IMR-90 (cell line): ENCODE data around the gene POU2F2. TPM values are rescaled to one million over a fixed set of nuclear protein-coding genes. Genes with fewer than 3 reads are reported as not detected.

Experiments
- ATAC-seq: fragments of 200-7000 bp; cut with Tn5 transposase; 2 replicates; pipeline ENCODE4 v1.9.1; 2020; ENCODE audit warnings: low read depth, mild to moderate bottlenecking, moderate library complexity
- BruUV-seq: library from RNA; stranded (reverse); fragments of 400-500 nt; replicated peaks from 2 replicates; lab custom pipeline; 2021; lab: Mats Ljungman, UMichigan
- CTCF ChIA-PET: fragments of 300-600 bp; formaldehyde crosslinking; extraction: SDS; loops from one replicate; lab custom pipeline; 2021; ENCODE audit warnings: antibody characterized with exemption; lab: Yijun Ruan, JAX
- POLR2A ChIA-PET: fragments of 300-600 bp; sonication (Branson Sonifier 250); formaldehyde crosslinking; loops from one replicate; lab custom pipeline; 2022; ENCODE audit warnings: antibody characterized with exemption; ENCODE audit not compliant: unreplicated experiment; lab: Charles Lee
- DNase-seq: peaks from one replicate; pipeline ENCODE4 v3.0.0; 2013
- H2AFZ ChIP-seq: replicated peaks from 2 replicates; pipeline ENCODE3; 2013; ENCODE audit warnings: low read length, mild to moderate bottlenecking; ENCODE audit not compliant: poor library complexity
- H2AK5ac ChIP-seq: 2 replicates; pipeline ENCODE4 v1.6.1; 2013; ENCODE audit warnings: low read depth, low read length, inconsistent platforms
- H2AK9ac ChIP-seq: replicated peaks from 2 replicates; pipeline ENCODE3; 2013; ENCODE audit warnings: mild to moderate bottlenecking, low read depth, low read length, moderate library complexity; ENCODE audit not compliant: poor library complexity
- H2BK120ac ChIP-seq: 2 replicates; pipeline ENCODE4 v1.6.1; 2013; ENCODE audit warnings: low read depth, low read length, inconsistent platforms
- H2BK15ac ChIP-seq: 3 replicates; pipeline ENCODE4 v1.6.1; 2013; ENCODE audit warnings: low read depth, low read length, inconsistent platforms
- H2BK20ac ChIP-seq: 2 replicates; pipeline ENCODE4 v1.6.1; 2013; ENCODE audit warnings: low read depth, mild to moderate bottlenecking, inconsistent platforms, low read length, moderate library complexity
- H2BK5ac ChIP-seq: 2 replicates; pipeline ENCODE4 v1.6.1; 2013; ENCODE audit warnings: mild to moderate bottlenecking, low read depth, low read length, inconsistent platforms; ENCODE audit not compliant: poor library complexity, severe bottlenecking
- H3K14ac ChIP-seq: replicated peaks from 2 replicates; pipeline ENCODE4 v1.6.1; 2013; ENCODE audit warnings: low read depth, low read length, inconsistent platforms
- H3K18ac ChIP-seq: 2 replicates; pipeline ENCODE4 v1.6.1; 2013; ENCODE audit warnings: low read depth, low read length, control low read depth
- H3K23ac ChIP-seq: 2 replicates; pipeline ENCODE4 v1.6.1; 2013; ENCODE audit warnings: low read depth, low read length, inconsistent platforms
- H3K27ac ChIP-seq: 2 replicates; pipeline ENCODE4 v1.5.1; 2013; ENCODE audit warnings: mild to moderate bottlenecking, control low read depth, low read length; ENCODE audit not compliant: insufficient read depth
- H3K27me3 ChIP-seq: 2 replicates; pipeline ENCODE4 v1.6.1; 2013; ENCODE audit warnings: low read length; ENCODE audit not compliant: control insufficient read depth, insufficient read depth
- H3K36me3 ChIP-seq: 2 replicates; pipeline ENCODE4 v1.6.1; 2013; ENCODE audit warnings: low read length, mixed read lengths; ENCODE audit not compliant: control insufficient read depth, insufficient read depth
- H3K4ac ChIP-seq: 2 replicates; pipeline ENCODE4 v1.6.1; 2013; ENCODE audit warnings: low read depth, low read length, inconsistent platforms
- H3K4me1 ChIP-seq: 2 replicates; pipeline ENCODE4 v1.6.1; 2013; ENCODE audit warnings: low read length, mixed read lengths; ENCODE audit not compliant: control insufficient read depth, insufficient read depth
- H3K4me2 ChIP-seq: 2 replicates; pipeline ENCODE4 v1.6.1; 2013; ENCODE audit warnings: low read depth, mild to moderate bottlenecking, control low read depth, low read length, moderate library complexity
- H3K4me3 ChIP-seq: 2 replicates; pipeline ENCODE4 v1.5.1; 2013; ENCODE audit warnings: low read depth, mild to moderate bottlenecking, control low read depth, low read length, moderate library complexity; ENCODE audit not compliant: insufficient read depth
- H3K56ac ChIP-seq: 2 replicates; pipeline ENCODE4 v1.6.1; 2013; ENCODE audit warnings: low read length, inconsistent platforms; ENCODE audit not compliant: insufficient read depth; ENCODE audit errors: extremely low read depth
- H3K79me1 ChIP-seq, 2 experiments: 2 replicates each; pipeline ENCODE4 v1.6.1; 2013; ENCODE audit warnings: low read length in 2 of 2, inconsistent platforms in 1 of 2, low read depth in 1 of 2
- H3K9ac ChIP-seq: 2 replicates; pipeline ENCODE4 v1.6.1; 2013; ENCODE audit warnings: low read depth, low read length, control low read depth
- H3K9me1 ChIP-seq: 2 replicates; pipeline ENCODE4 v1.6.1; 2013; ENCODE audit warnings: low read length, inconsistent platforms; ENCODE audit not compliant: insufficient read depth
- H3K9me3 ChIP-seq: 2 replicates; pipeline ENCODE4 v1.6.1; 2013; ENCODE audit warnings: low read length; ENCODE audit not compliant: control insufficient read depth, insufficient read depth
- H4K20me1 ChIP-seq: 2 replicates; pipeline ENCODE4 v1.6.1; 2013; ENCODE audit warnings: low read length, inconsistent platforms; ENCODE audit not compliant: insufficient read depth
- H4K5ac ChIP-seq: 2 replicates; pipeline ENCODE4 v1.6.1; 2013; ENCODE audit warnings: mild to moderate bottlenecking, low read depth, low read length, control low read depth
- H4K8ac ChIP-seq, 2 experiments: 2 replicates each; pipeline ENCODE4 v1.6.1; 2013; ENCODE audit warnings: low read depth in 2 of 2, low read length in 2 of 2, control low read depth in 1 of 2, inconsistent platforms in 1 of 2
- H4K91ac ChIP-seq: 2 replicates; pipeline ENCODE4 v1.6.1; 2013; ENCODE audit warnings: low read depth, low read length, inconsistent platforms; ENCODE audit not compliant: insufficient read depth
- CHD1 ChIP-seq: IDR thresholded peaks from 2 replicates; pipeline ENCODE4 v1.6.1; 2012; ENCODE audit warnings: low read depth, low read length, improper control_type of control experiment
- MAZ ChIP-seq: IDR thresholded peaks from 2 replicates; pipeline ENCODE4 v1.6.1; 2012; ENCODE audit warnings: low read depth, mild to moderate bottlenecking, low read length, improper control_type of control experiment, moderate library complexity, borderline replicate concordance
- NFE2L2 ChIP-seq: fragments of 150-350 bp; IDR thresholded peaks from 2 replicates; pipeline ENCODE4 v1.6.1; 2016; ENCODE audit warnings: low read depth, mild to moderate bottlenecking, low read length
- RFX5 ChIP-seq: IDR thresholded peaks from 2 replicates; pipeline ENCODE4 v1.8.0; 2012; ENCODE audit warnings: low read depth, mild to moderate bottlenecking, low read length, moderate library complexity
- WGBS, 2 experiments: methylation state at CpG; one replicate each; pipeline versions ENCODE4 v1.1.5 to v1.1.7; 2013; ENCODE audit warnings: missing lambda C conversion rate in 2 of 2; ENCODE audit not compliant: insufficient read length in 1 of 2; ENCODE audit errors: extremely low coverage in 2 of 2; 5-methylcytosine and 5-hydroxymethylcytosine counted together
- dilution Hi-C: fragments of 300-500 bp; cut with HindIII; formaldehyde crosslinking; loops from one replicate; pipeline ENCODE4 v1.14.3; 2018; ENCODE audit warnings: low sequenced_read_pairs; ENCODE audit not compliant: unreplicated experiment
- in situ Hi-C: fragments of 300-500 bp; cut with MboI; formaldehyde crosslinking; loops from 3 replicates; pipeline ENCODE4 v1.14.3; 2019; ENCODE audit warnings: low sequenced_read_pairs, inconsistent platforms, mixed read lengths
- intact Hi-C: fragments of 100-400 bp; cut with micrococcal nuclease; formaldehyde crosslinking; loops from 2 replicates; pipeline ENCODE4 v1.10.0; 2022
- polyA plus RNA-seq, 3 experiments: library from polyadenylated mRNA; depleted of rRNA; stranded (reverse); fragments of >200 nt; gene quantifications; 2 replicates each; pipeline ENCODE4 v1.2.3, GENCODE V29; 2012; ENCODE audit warnings: low replicate concordance in 1 of 3
- total RNA-seq: library from RNA; depleted of rRNA; stranded (reverse); fragments of >200 nt; gene quantifications from 2 replicates; pipeline ENCODE4 v1.2.3, GENCODE V29; 2012

POU2F2 gene
- total and polyA plus RNA-seq, 2 of the 4 experiments (the other 2 are of a cell fraction): 0.54 to 5.0 TPM

GRCh38 chr19:42109896-42110295 lies 22.4 kb downstream of the POU2F2 start:
- Histone ChIP-seq H3K79me1 (peaks cover 0 to 3% of the 10 kb centered on the region in 2 experiments; a peak in 1 of 4 replicates), H3K36me3 (no peaks in the 10 kb centered on the region), H2BK120ac (no peak overlapping the region), H3K18ac (no peak overlapping the region), H2BK20ac (0 out of 2 replicates have a peak overlapping the region, but pooled peaks have one; percentile 30), H3K9ac (no peak overlapping the region), H3K4me1 (peaks cover 25% of the 10 kb centered on the region), H3K4me3 (no peak overlapping the region), H3K56ac (no peak overlapping the region), H3K9me1 (peaks cover 18% of the 10 kb centered on the region), H3K4ac (no peak overlapping the region), H3K27me3 (peaks cover 3% of the 10 kb centered on the region; the same call in 1 of the 2 replicates), H3K9me3 (no peaks in the 10 kb centered on the region), H2BK15ac (peak overlapping the region; percentile 96; the same call in 1 of the 3 replicates), H4K8ac (no peak overlapping the region), H3K27ac (no peak overlapping the region), H4K20me1 (no peaks in the 10 kb centered on the region), H4K5ac (no peak overlapping the region), H2AK9ac (no peak overlapping the region), H2AFZ (no peak overlapping the region), H2AK5ac (peak overlapping the region; percentile 63; the same call in 1 of the 2 replicates), H3K14ac (no peak overlapping the region), H2BK5ac (no peak overlapping the region), H3K23ac (no peak overlapping the region), H4K91ac (no peak overlapping the region), H3K4me2 (no peak overlapping the region)
- ATAC-seq (no peak), DNase-seq (no peak)
- intact Hi-C loops (loop anchor here (2.0 to 5.0 kb wide), 2 partner anchors 23 to 132 kb away; partner anchors contain the start of genes GSK3A and POU2F2), in situ Hi-C loops (loop anchor here (5.0 to 10.0 kb wide), 2 partner anchors 77 to 285 kb away; partner anchors contain the start of gene CNFN), dilution Hi-C loops (no loop called here)
- BruUV-seq: no TSS peak
- TF ChIP-seq RFX5 (no peak), CHD1 (no peak), NFE2L2 (no peak), MAZ (no peak)
- POLR2A ChIA-PET: no interaction called here
- CTCF ChIA-PET: interaction anchor here (0.7 to 2.3 kb wide), 4 partner anchors 13 to 135 kb away, joined by 3 to 9 read pairs (median 5); no protein-coding TSS in a partner anchor
- no CpG with 5 or more reads among the region's 3 CpGs for WGBS, 2 experiments
